Heart right ventricle (tissue), 16 donors: ENCODE measurements around the gene AURKA. TPM values are rescaled to one million over a fixed set of nuclear protein-coding genes. Genes with fewer than 3 reads are reported as not detected.
"Not testable (repeated sequence)": the region's sequence is repeated elsewhere in the genome, so short reads cannot be mapped to it uniquely, and the experiment has no call there.

Source experiments
- ATAC-seq, 8 donors: fragments of 200-7000 bp; cut with Tn5 transposase; one replicate each; pipeline ENCODE4 v1.9.1; 2020; ENCODE audit warnings: mild to moderate bottlenecking in 8 of 8, moderate library complexity in 8 of 8, moderate number of reproducible peaks in 1 of 8
- DNase-seq, 2 donors: peaks; one replicate each; pipeline ENCODE4 v3.0.0-alpha.2; 2020
- H3K27ac ChIP-seq, 10 donors: fragments of 200-600 bp; sonication (generic) in 2 of 10; one replicate each; pipeline versions ENCODE4 v1.5.0 to v1.8.0; 2020 to 2022; ENCODE audit warnings: mild to moderate bottlenecking in 3 of 10
- H3K27me3 ChIP-seq, 7 donors: fragments of 200-600 bp; one replicate each; pipeline ENCODE4 v1.8.0; 2021 to 2022; ENCODE audit warnings: mild to moderate bottlenecking in 2 of 7
- H3K36me3 ChIP-seq, 9 donors: fragments of 200-600 bp; sonication (generic) in 1 of 9; one replicate each; pipeline versions ENCODE4 v1.5.0 to v1.8.0; 2020 to 2022; ENCODE audit warnings: mild to moderate bottlenecking in 2 of 9
- H3K4me1 ChIP-seq, 9 donors: fragments of 200-600 bp; sonication (generic) in 1 of 9; one replicate each; pipeline versions ENCODE4 v1.5.0 to v1.8.0; 2020 to 2022; ENCODE audit warnings: mild to moderate bottlenecking in 4 of 9
- H3K4me3 ChIP-seq, 10 donors: fragments of 200-600 bp; sonication (generic) in 2 of 10; one replicate each; pipeline versions ENCODE4 v1.5.0 to v1.8.0; 2020 to 2022; ENCODE audit warnings: mild to moderate bottlenecking in 7 of 10, moderate library complexity in 2 of 10
- H3K9me3 ChIP-seq, 11 donors: fragments of 200-600 bp in 10 of 11; sonication (generic) in 2 of 11; one replicate each; pipeline versions ENCODE4 v1.5.0 to v1.8.0; 2013 to 2022; ENCODE audit warnings: mild to moderate bottlenecking in 2 of 11, control low read depth in 1 of 11, moderate library complexity in 1 of 11
- WGBS, 2 donors: extraction: QIAGEN DNeasy Blood & Tissue Kit; methylation state at CpG; one replicate each; pipeline ENCODE4 v1.1.7; 2013; ENCODE audit warnings: inconsistent platforms in 1 of 2; 5-methylcytosine and 5-hydroxymethylcytosine counted together
- intact Hi-C, 10 donors: fragments of 100-400 bp; cut with DNase I; formaldehyde crosslinking; loops; one replicate each; pipeline versions ENCODE4 v1.11.1 to v1.14.2; 2022
- polyA plus RNA-seq, 2 donors: library from polyadenylated mRNA; stranded (reverse); fragments of 200-250 nt; gene quantifications; one replicate each; pipeline ENCODE4 v1.2.3, GENCODE V29; 2013
- total RNA-seq, 10 donors: library from RNA; stranded (reverse); fragmentation: NEBNext Ultra II Directional in 3 of 10; extraction: Animal tissue kit (Norgen Biotek cat#: 25700) in 3 of 10; gene quantifications; one replicate each; pipeline versions ENCODE4 v1.2.1 to v1.2.4, GENCODE V29; 2021 to 2023
- TF ChIP-seq, protein P1 (sequence below), 9 donors: fragments of 200-600 bp; sonication (generic) in 2 of 9; IDR thresholded peaks; one replicate each; pipeline versions ENCODE4 v1.5.0 to v1.8.0; 2021 to 2022; ENCODE audit warnings: antibody characterized with exemption in 9 of 9, mild to moderate bottlenecking in 5 of 9, moderate library complexity in 1 of 9
- donor health status: Arrhythmogenic right ventricular cardiomyopathy.
- donor health status: ischemic (EF 13 %, LVEDD 7.1; RV severe dilation, severe dysfunction).
- donor health status: healthy with polysubstance abuse.
- donor health status: DM: no; HTN: yes; CAD: no.
- donor health status: DM: no; HTN: no; CAD: no.
- donor health status: ischemic (EF 25% LVEDD 6.9; RV normal size, moderate dysfunction).
- donor health status: ischemic (EF 25% LVEDD 5.7; RV mildly dilated, moderate dysfunction).
- donor health status: healthy.
- donor health status: DM: yes; HTN: yes; CAD: no.
- donor health status: Ischemic cardiomyopathy.
- donor health status: ischemic (EF 35%, LVEDD 5.7; RV mildly dilated, moderate dysfunction).
- donor health status: nonischemic (EF 11% LVEDD 7.7; RV severe dilation, severe dysfunction).
- donor health status: DM: yes; HTN: yes; CAD: no.
- donor health status: PGD.
- donor health status: ischemic (EF 29% LVEDD 5.4; RV normal size, mild dysfunction).
- donor health status: nonischemic (EF 23%, LVEDD 6.1; RV moderate dilation, normal function).

AURKA gene
- total and polyA plus RNA-seq, 12 donors: 2.4 to 12.2 (median 7.5) TPM

DNA sequence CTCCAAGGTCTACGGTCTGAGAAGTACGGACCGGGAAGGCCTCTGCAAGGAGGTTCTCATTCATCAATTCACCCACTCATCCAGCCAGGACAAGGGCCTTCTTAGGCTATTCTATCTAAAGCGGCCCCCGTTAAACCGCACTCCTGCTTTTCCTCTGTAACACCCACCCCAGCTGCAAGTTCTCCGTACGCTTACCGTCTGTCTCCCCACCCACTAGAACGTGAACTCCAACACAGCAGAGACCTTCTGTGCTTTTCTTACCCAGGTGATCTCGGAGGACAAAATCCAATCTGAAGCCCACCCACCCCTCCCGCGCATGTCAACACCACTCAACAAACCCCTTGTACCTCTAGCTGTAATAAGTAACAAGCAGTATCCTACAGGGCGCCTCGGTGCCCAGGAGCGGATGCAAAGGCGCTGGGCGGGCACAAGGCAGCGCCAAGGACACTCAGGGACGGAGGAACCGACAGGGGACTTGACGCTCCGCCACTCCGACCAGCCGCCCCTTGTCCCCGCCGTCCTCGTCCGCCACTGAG lies 351 bp downstream of the AURKA start:
- DNase-seq: no peak
- ATAC-seq: peak; percentile 2 to 56 (median 30)
- Histone ChIP-seq H3K27ac (peak overlapping the region in 9 of 10 donors; percentile 73 to 93 (median 87)), H3K4me3 (peak overlapping the region; percentile 57 to 94 (median 80)), H3K4me1 (peaks cover 2 to 31% (median 23%) of the 10 kb centered on the region in 9 donors), H3K9me3 (no peaks in the 10 kb centered on the region), H3K27me3 (no peaks in the 10 kb centered on the region), H3K36me3 (peaks cover 0 to 49% (median 14%) of the 10 kb centered on the region in 9 donors)
- TF ChIP-seq, protein P1, sequence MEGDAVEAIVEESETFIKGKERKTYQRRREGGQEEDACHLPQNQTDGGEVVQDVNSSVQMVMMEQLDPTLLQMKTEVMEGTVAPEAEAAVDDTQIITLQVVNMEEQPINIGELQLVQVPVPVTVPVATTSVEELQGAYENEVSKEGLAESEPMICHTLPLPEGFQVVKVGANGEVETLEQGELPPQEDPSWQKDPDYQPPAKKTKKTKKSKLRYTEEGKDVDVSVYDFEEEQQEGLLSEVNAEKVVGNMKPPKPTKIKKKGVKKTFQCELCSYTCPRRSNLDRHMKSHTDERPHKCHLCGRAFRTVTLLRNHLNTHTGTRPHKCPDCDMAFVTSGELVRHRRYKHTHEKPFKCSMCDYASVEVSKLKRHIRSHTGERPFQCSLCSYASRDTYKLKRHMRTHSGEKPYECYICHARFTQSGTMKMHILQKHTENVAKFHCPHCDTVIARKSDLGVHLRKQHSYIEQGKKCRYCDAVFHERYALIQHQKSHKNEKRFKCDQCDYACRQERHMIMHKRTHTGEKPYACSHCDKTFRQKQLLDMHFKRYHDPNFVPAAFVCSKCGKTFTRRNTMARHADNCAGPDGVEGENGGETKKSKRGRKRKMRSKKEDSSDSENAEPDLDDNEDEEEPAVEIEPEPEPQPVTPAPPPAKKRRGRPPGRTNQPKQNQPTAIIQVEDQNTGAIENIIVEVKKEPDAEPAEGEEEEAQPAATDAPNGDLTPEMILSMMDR (IDR thresholded peaks at IDR 0.05): no peak
- intact Hi-C loops: loop anchor here in 4 of 10 donors (1.0 to 10.0 kb wide), 6 partner anchors 33 to 183 kb away; partner anchors contain the start of genes RTF2 (in 4 of the 4) and FAM210B (in 3 of the 4)
- WGBS, 2 donors: 0 to 1% methylated on average over 29 of the region's 29 CpGs

DNA sequence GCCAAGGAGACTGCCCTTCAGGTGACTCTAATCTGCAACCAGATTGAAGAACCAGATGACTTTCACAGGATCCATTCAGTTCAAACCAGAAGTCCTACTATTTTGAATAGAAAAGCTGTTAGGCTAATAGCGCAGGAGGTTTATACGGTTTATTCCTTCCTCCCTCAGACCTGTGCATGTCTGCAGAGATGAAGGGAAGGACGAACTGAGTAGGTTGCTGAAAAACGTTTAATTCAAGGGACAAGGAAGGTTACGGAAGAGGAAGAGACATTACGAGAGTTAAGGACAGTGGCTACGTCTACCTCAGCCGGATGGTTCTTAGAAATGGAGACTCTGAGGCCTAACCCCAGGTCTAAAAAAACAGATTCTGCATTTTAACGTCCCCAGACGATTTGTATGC lies 978 bp downstream of the AURKA start:
- Histone ChIP-seq H3K9me3 (no peaks in the 10 kb centered on the region), H3K36me3 (peaks cover 0 to 49% (median 8%) of the 10 kb centered on the region in 9 donors), H3K4me3 (peak overlapping the region in 9 of 10 donors; percentile 73 to 94 (median 81)), H3K4me1 (peaks cover 2 to 31% (median 23%) of the 10 kb centered on the region in 9 donors), H3K27me3 (no peaks in the 10 kb centered on the region), H3K27ac (peak overlapping the region in 1 of 10 donors; percentile 93)
- intact Hi-C loops: loop anchor here in 2 of 10 donors (5.0 to 10.0 kb wide), 3 partner anchors 34 to 184 kb away; partner anchors contain the start of gene FAM210B (in 1 of the 2)
- 21 to 23% methylated on average over 10 of the region's 10 CpGs for WGBS, 2 donors
- DNase-seq: no peak
- no peak for ATAC-seq
- TF ChIP-seq, protein P1 (IDR thresholded peaks at IDR 0.05): no peak

DNA sequence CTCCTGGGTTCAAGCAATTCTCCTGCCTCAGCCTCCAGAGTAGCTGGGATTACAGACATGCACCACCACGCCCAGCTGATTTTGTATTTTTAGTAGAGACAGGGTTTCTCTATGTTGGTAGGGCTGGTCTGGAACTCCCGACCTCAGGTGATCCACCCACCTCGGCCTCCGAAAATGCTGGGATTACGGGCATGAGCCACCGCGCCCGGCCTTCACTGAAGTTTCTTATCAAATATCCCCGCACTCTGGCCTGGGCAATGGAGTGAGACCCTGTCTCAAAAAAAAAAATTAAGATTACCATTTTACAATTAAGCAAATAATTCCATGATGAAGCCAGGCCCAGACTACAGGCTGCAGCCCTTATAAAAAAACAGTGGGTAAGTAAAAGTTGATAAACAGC lies 1.6 kb downstream of the AURKA start:
- H3K27ac ChIP-seq, DNase-seq, H3K4me3 ChIP-seq, H3K9me3 ChIP-seq, H3K27me3 ChIP-seq, ATAC-seq: not testable (repeated sequence)
- H3K4me1 ChIP-seq: peaks cover 2 to 31% (median 23%) of the 10 kb centered on the region in 9 donors
- WGBS, 2 donors: 96 to 98% methylated on average over 9 of the region's 9 CpGs
- peaks cover 0 to 49% (median 2%) of the 10 kb centered on the region in 9 donors for H3K36me3 ChIP-seq
- intact Hi-C loops: loop anchor here in 2 of 10 donors (5.0 to 10.0 kb wide), 3 partner anchors 33 to 184 kb away; partner anchors contain the start of gene FAM210B (in 1 of the 2)

DNA sequence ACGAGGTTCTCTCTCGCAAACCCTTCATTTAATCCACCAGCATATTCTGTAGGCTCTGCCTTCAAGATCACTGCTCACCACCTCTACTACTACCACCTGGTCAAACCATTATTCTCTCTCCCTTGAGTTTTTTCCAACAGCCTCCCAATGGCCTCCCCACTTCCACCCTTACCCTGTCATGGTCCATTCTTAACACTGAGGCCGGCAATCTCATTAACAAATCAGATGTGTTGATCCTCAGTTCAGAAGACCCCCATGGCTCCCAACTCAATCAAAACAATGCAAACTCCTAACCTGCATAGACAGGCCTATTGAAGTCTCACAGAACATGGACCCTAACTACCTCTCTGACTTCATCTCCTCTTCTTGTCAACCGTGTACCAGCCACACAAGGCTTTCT lies 2.2 kb downstream of the AURKA start:
- Histone ChIP-seq H3K4me3 (no peak overlapping the region), H3K27ac (no peak overlapping the region), H3K36me3 (peaks cover 0 to 51% (median 0%) of the 10 kb centered on the region in 9 donors), H3K27me3 (no peaks in the 10 kb centered on the region), H3K4me1 (peaks cover 2 to 29% (median 23%) of the 10 kb centered on the region in 9 donors), H3K9me3 (no peaks in the 10 kb centered on the region)
- TF ChIP-seq, protein P1 (IDR thresholded peaks at IDR 0.05): no peak
- 96 to 97% methylated on average over 4 of the region's 4 CpGs for WGBS, 2 donors
- ATAC-seq (no peak), DNase-seq (no peak)
- intact Hi-C loops: loop anchor here in 2 of 10 donors (5.0 to 10.0 kb wide), 3 partner anchors 33 to 185 kb away; partner anchors contain the start of gene FAM210B (in 1 of the 2)

DNA sequence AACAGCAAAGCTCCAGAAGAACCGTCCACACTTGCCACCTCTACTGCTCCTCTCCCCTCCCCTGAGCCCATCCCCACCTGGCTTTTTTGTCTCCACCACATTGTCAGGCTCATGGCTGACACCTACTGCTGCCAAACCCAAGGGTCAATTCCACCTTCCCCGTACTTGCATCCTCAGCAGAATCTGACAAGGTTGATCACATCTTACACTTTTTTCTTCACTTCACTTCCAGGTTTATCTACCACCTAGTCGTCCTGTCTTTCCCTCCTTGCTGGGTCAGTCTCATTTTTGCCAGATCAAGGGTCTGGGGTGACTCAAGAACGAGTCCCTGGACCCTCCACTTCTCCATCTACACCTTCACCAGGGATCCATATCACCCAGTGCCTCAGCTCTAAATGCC lies 3.1 kb downstream of the AURKA start:
- 79 to 93% methylated on average over 4 of the region's 4 CpGs for WGBS, 2 donors

More for the DNA sequence above, 3.1 kb downstream of the AURKA start:
- H3K27ac ChIP-seq: no peak overlapping the region
- no peak for DNase-seq
- no peaks in the 10 kb centered on the region for H3K27me3 ChIP-seq
- no peak for ATAC-seq
- no peak overlapping the region for H3K4me3 ChIP-seq
- intact Hi-C loops: no loop called here
- H3K36me3 ChIP-seq: peaks cover 0 to 56% (median 0%) of the 10 kb centered on the region in 9 donors
- H3K4me1 ChIP-seq: peaks cover 2 to 21% (median 17%) of the 10 kb centered on the region in 9 donors
- no peaks in the 10 kb centered on the region for H3K9me3 ChIP-seq
- TF ChIP-seq, protein P1 (IDR thresholded peaks at IDR 0.05): no peak
